ENCODE data around the gene STX12. TPM values are rescaled to one million over a fixed set of nuclear protein-coding genes. Genes with fewer than 3 reads are reported as not detected.
A peak's percentile ranks its signal among the peaks of the same experiment; 100 is the strongest.
"Not testable (repeated sequence)": the region's sequence is repeated elsewhere in the genome, so short reads cannot be mapped to it uniquely, and the experiment has no call there.

Gene STX12
- total RNA-seq, 1 donor from 2014 or later, result 91.9 TPM

DNA sequence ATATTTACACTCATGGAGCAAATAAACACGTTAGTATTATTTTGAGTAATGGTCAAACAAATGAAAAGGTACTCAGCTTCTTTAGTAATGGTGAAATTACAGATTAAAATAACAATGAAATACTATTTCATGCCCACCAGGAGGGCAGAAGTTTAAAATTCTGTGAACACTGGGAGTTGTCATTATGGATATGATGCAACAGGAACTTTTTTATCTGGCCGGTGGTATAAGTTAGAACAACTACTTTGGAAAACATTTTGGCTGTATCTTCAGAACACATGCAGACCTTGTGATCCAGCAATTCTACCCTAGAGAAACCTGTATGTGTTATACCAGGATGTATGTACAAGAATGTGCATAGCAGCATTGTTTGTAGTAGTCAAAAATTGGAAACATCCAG is 34.4 kb downstream of the STX12 start:
- TF ChIP-seq, protein P1, sequence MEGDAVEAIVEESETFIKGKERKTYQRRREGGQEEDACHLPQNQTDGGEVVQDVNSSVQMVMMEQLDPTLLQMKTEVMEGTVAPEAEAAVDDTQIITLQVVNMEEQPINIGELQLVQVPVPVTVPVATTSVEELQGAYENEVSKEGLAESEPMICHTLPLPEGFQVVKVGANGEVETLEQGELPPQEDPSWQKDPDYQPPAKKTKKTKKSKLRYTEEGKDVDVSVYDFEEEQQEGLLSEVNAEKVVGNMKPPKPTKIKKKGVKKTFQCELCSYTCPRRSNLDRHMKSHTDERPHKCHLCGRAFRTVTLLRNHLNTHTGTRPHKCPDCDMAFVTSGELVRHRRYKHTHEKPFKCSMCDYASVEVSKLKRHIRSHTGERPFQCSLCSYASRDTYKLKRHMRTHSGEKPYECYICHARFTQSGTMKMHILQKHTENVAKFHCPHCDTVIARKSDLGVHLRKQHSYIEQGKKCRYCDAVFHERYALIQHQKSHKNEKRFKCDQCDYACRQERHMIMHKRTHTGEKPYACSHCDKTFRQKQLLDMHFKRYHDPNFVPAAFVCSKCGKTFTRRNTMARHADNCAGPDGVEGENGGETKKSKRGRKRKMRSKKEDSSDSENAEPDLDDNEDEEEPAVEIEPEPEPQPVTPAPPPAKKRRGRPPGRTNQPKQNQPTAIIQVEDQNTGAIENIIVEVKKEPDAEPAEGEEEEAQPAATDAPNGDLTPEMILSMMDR (IDR thresholded peaks at IDR 0.05), result no peak
- intact Hi-C loops (cut with DNase I), result no loop called here
- no peak for DNase-seq (ENCODE audit: low spot score in 2 of 2)
- H3K36me3 ChIP-seq, result peaks cover 33 to 58% of the 10 kb centered on the region in 2 donors
- no peaks in the 10 kb centered on the region for H3K9me3 ChIP-seq
- no peaks in the 10 kb centered on the region for H3K4me1 ChIP-seq
- H3K27me3 ChIP-seq, result no peaks in the 10 kb centered on the region
- no peak overlapping the region for H3K27ac ChIP-seq
- H3K4me3 ChIP-seq, result no peak overlapping the region

DNA sequence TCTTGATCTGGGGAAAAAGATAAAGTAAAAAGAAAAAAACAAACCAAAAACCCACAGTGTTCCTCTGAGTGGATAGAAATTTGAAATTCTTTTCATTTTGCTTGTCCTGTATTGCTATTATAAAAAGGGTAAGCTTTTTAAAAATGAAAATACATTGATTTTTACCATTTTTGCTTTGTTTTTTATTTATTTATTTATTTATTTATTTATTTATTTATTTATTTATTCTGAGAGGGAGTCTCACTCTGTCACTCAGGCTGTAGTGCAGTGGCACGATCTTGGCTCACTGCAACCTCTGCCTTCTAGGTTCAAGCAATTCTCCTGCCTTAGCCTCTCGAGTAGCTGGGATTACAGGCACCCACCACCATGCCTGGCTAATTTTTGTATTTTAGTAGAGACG is 35.1 kb downstream of the STX12 start:
- DNase-seq (ENCODE audit: low spot score in 2 of 2); H3K27me3 ChIP-seq; H3K9me3 ChIP-seq; intact Hi-C loops (cut with DNase I); H3K27ac ChIP-seq; H3K4me1 ChIP-seq; H3K4me3 ChIP-seq: not testable (repeated sequence)
- peaks cover 36 to 60% of the 10 kb centered on the region in 2 donors for H3K36me3 ChIP-seq

DNA sequence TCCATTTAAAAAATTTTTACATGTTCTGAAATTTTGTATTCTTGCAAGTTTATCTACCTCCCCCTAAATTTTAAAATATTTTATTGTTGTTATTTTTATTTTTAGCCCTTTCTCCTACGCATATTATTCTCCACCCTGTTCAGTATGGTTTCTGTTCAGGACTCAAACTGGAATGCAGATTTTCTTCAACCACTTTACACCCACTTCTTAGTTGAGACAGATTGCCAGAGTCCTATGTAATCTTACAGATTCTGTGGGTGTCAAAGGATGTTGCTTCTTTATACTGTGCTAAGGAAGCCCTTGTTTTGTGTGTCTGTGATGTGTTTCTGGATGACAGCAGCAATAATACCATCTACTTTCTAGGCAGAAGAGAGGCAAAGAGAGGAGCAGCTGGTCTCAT is 36.9 kb downstream of the STX12 start:
- intact Hi-C loops (cut with DNase I), result no loop called here
- no peaks in the 10 kb centered on the region for H3K9me3 ChIP-seq
- TF ChIP-seq, protein P1 (IDR thresholded peaks at IDR 0.05), result no peak
- no peak overlapping the region for H3K27ac ChIP-seq
- peaks cover 36 to 60% of the 10 kb centered on the region in 2 donors for H3K36me3 ChIP-seq
- H3K4me1 ChIP-seq, result no peaks in the 10 kb centered on the region
- DNase-seq (ENCODE audit: low spot score in 2 of 2), result no peak
- H3K27me3 ChIP-seq, result no peaks in the 10 kb centered on the region
- H3K4me3 ChIP-seq, result no peak overlapping the region

- TF ChIP-seq, protein P1 (IDR thresholded peaks at IDR 0.05), result no peak
- DNase-seq (ENCODE audit: low spot score in 2 of 2), result no peak
- Histone ChIP-seq H3K27ac (no peak overlapping the region), H3K4me1 (peaks cover 0 to 4% of the 10 kb centered on the region in 2 donors), H3K36me3 (peaks cover 42 to 67% of the 10 kb centered on the region in 2 donors), H3K27me3 (no peaks in the 10 kb centered on the region), H3K9me3 (no peaks in the 10 kb centered on the region), H3K4me3 (no peak overlapping the region)
- intact Hi-C loops (cut with DNase I), result no loop called here
Observed at GRCh38 chr1:27811741-27812500, 38.9 kb downstream of the STX12 start.

DNA sequence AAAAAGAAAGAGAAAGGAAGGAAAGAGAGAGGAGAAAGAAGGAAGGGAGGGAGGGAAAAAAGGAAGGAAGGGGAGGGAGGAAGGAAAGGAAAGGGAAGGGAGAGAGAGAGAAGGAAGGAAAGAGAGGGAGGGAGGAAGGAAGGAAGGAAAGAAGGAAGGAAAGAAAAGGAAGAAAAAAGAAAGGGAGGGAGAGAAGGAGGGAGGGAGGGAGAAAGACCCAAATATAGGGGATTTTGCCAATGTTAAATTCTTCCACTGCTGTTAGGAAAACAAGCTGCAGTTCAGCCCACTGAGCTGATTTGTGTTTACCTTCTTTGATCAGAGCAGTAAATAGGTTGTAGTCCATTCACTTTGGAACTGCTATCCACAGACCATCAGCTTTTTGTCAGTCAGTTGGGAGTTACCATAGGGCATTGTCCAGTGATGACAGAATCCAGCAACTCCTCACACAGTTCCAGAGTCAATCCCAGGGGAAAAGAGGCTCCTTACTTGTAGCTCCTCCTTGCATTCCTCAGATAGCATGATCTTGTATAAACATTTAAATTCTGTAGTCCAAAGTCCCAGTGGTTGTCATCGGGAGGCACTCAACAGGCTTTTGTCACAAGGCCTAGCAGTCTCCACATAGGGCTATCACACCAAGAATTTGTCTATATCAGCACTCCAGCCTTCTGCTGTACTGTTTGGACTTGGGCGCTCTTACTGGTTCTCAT is 44.1 kb downstream of the STX12 start:
- peak overlapping the region; percentile 44 to 56 for H3K27ac ChIP-seq
- TF ChIP-seq, protein P1 (IDR thresholded peaks at IDR 0.05), result no peak
- no peak overlapping the region for H3K4me3 ChIP-seq
- H3K4me1 ChIP-seq, result peaks cover 0 to 9% of the 10 kb centered on the region in 2 donors
- DNase-seq (ENCODE audit: low spot score in 2 of 2), result no peak
- intact Hi-C loops (cut with DNase I), result no loop called here
- H3K36me3 ChIP-seq, result peaks cover 76 to 80% of the 10 kb centered on the region in 2 donors
- H3K27me3 ChIP-seq, result no peaks in the 10 kb centered on the region
- H3K9me3 ChIP-seq, result no peaks in the 10 kb centered on the region

DNA sequence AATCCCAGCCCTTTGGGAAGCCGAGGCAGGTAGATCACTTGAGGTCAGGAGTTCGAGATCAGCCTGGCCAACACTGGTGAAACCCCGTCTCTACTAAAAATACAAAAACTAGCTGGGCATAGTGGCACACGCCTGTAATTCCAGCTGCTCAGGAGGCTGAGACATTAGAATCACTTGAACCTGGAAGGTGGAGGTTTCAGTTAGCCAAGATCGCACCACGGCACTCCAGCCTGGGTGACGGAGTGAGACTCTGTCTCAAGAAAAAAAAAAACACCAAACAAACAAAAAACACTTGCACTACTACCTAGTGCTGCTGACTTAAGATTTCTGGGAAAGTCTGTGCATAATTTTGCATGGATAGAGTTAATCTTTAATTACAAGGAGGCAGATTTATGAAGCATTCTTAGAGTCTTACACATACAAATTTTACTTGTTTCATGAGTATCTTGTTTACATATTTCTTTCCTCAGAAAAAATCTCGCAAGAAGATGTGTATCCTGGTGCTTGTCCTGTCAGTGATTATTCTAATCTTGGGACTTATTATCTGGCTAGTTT is 48.8 kb downstream of the STX12 start:
- Histone ChIP-seq H3K36me3 (peaks cover 48 to 61% of the 10 kb centered on the region in 2 donors), H3K27ac (no peak overlapping the region), H3K4me3 (no peak overlapping the region), H3K27me3 (no peaks in the 10 kb centered on the region), H3K9me3 (no peaks in the 10 kb centered on the region), H3K4me1 (peaks cover 0 to 6% of the 10 kb centered on the region in 2 donors)
- intact Hi-C loops (cut with DNase I), result no loop called here
- DNase-seq (ENCODE audit: low spot score in 2 of 2), result no peak
- TF ChIP-seq, protein P1 (IDR thresholded peaks at IDR 0.05), result no peak
